NCI-H524 (cell line): ENCODE results near the gene PAM.
"Not testable (repeated sequence)": the region's sequence is repeated elsewhere in the genome, so short reads cannot be mapped to it uniquely, and the experiment has no call there.

Source experiments
- DNase-seq, 2 experiments: peaks; one replicate each; lab custom pipeline; 2025; lab: John Stamatoyannopoulos, UW

The PAM gene

DNA sequence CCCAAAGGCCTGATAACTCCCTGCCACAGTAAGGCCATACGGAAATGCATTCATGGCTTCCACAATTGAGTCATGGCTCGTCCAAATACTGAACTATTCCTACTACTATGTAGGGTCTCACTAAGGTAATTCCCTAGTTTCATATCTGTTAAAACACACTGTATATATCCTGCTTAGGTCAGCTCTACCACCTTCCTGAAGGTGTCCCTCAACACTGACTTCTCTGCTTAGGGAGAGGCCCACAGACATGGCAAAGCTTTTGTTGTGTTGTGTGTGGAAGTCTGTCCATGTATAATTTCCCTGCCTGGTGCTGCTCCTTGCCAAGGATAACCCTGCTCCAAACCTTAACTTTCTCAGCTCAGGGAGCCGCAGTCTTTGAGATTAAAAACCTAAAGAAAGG, 304.4 kb downstream of the PAM start:
- DNase-seq, result no peak

DNA sequence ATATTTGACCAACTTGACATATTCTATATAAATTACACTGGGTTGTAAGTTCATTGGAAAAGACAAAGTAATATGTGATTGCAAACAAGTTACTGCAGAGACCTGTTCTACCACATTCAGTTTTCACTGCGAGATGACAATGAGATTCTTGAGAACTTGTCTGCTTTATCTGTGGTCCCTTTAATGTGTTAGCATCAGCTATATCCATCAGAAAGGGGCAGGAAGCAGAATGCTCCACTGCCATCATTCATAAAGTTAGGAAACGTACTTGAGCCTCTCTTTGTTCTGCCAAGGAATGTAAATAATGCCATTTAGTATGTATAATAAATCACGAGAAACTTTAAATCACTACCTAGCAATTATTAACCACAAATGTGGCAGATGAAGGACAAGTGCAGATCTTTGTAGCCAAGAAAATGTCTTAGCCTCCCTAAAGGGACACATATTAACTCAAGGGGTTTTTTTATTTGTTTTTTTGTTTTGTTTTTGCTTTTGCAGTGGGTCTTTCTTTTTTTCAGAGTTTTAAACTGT, 305.4 kb downstream of the PAM start:
- no peak for DNase-seq

DNA sequence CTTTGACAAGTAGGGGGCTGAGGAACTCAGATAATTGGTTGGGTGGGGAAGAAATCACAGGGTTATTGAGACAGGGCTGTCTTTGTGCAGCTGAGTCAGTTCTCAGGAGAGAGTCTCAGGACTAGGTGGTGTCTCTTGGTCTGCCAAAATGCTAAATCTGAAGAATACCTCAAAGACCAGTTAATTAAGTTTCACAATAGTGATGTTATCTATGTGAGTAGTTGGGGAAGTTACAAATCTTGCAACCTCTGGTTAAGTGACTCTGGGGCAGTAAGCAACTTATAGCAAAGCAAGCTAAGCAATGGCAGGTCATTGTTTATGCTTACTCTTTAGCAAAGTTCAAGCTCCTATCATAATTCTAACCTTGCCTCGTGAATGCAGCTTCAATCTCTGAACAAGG, 311.2 kb downstream of the PAM start:
- no peak for DNase-seq

DNA sequence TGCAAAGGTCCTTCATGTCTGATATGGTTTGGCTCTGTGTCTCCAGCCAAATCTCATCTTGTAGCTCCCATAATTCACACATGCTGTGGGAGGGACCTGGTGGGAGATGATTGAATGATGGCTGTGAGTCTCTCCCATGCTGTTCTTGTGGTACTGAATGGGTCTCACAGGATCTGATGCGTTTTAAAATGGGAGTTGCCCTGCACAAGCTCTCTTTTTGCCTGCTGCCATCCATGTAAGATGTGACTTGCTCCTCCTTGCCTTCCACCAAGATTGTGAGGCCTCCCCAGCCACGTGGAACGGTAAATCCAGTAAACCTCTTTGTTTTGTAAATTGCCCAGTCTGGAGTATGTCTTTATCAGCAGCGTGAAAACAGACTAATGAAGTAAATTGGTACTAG, 318.4 kb downstream of the PAM start:
- DNase-seq, result not testable (repeated sequence)

DNA sequence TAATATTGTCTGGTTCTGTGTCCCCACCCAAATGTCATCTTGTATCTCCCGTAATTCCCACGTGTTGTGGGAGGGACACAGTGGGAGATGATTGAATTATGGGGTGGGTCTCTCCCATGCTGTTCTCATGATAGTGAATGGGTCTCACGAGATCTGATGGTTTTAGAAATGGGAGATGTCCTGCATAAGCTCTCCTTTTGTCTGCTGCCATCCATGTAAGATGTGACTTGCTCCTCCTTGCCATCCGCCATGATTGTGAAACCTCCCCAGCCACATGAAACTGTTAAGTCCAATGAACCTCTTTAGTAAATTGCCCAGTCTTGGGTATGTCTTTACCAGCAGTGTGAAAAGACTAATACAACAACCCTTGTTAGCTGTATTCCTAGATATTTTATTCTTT, 320.3 kb downstream of the PAM start:
- DNase-seq, result no peak
